ENCODE measurements around the gene PHF13. TPM values are rescaled to one million over a fixed set of nuclear protein-coding genes. Genes with fewer than 3 reads are reported as not detected.
A peak's percentile ranks its signal among the peaks of the same experiment; 100 is the strongest.

PHF13 gene
- total and polyA plus RNA-seq, 9 of the 15 experiments (the other 6 are each of a cell fraction or from before 2014, with no cell fraction given), result 1.8 to 36.1 (median 11.7) TPM

GRCh38 chr1:6581561-6582305 is 31.8 kb upstream of the PHF13 start (continued):
- TF ChIP-seq REST (IDR thresholded peaks at IDR 0.05; ENCODE audit: borderline replicate concordance) (no peak), REST (CRISPR knock-in tag; IDR thresholded peaks at IDR 0.05; ENCODE audit: low read depth) (no peak), RBM15 (IDR thresholded peaks at IDR 0.05; ENCODE audit: insufficient read depth, low read length) (no peak), HSF4 (CRISPR knock-in tag; IDR thresholded peaks at IDR 0.05; ENCODE audit: borderline replicate concordance) (no peak), MNT (conservative IDR thresholded peaks at IDR 0.05) (0 out of 4 replicates have a peak, but pooled peaks of 1 of the 2 experiments have one; percentile 15), ATF3 (IDR thresholded peaks at IDR 0.05) (peak; percentile 80), ATF3 (CRISPR knock-in tag; conservative IDR thresholded peaks at IDR 0.05) (no peak), SRSF3 (IDR thresholded peaks at IDR 0.05; ENCODE audit: insufficient read depth, low read length) (no peak), ATF7 (IDR thresholded peaks at IDR 0.05) (peak; percentile 72; the same call in 1 of the 2 replicates), SMC3 (conservative IDR thresholded peaks at IDR 0.05; ENCODE audit: insufficient read depth, low read depth, low read length) (no peak), MECOM (CRISPR knock-in tag; IDR thresholded peaks at IDR 0.05) (no peak), JUND (IDR thresholded peaks at IDR 0.05; ENCODE audit: borderline replicate concordance, low read depth, low read length) (peak; percentile 85), JUND (tag; IDR thresholded peaks at IDR 0.05; ENCODE audit: borderline replicate concordance, low read depth, low read length) (peak; percentile 66; the same call in 1 of the 3 replicates), YY1 (IDR thresholded peaks at IDR 0.05; ENCODE audit: borderline replicate concordance in 1 of 3, control insufficient read depth in 1 of 3, extremely low read depth in 1 of 3, insufficient read depth in 3 of 3, insufficient read length in 1 of 3, insufficient replicate concordance in 2 of 3, low read depth in 1 of 3, low read length in 2 of 3) (no peak), MAZ (CRISPR knock-in tag; conservative IDR thresholded peaks at IDR 0.05 in 1 of 2, IDR thresholded peaks at IDR 0.05 in 1 of 2) (0 out of 4 replicates have a peak, but pooled peaks of 1 of the 2 experiments have one; percentile 26)

Data from K562 (cell line).